GM21390 (cell line): Measurements from ENCODE around the gene HLCS.

Source experiments
- ATAC-seq: cut with Tn5 transposase; IDR thresholded peaks from one replicate; pipeline ENCODE4 v1.9.1; 2021; ENCODE audit not compliant: unreplicated experiment

The HLCS gene

GRCh38 chr21:36706951-36707762, 259.3 kb downstream of the HLCS start:
- no peak for ATAC-seq

DNA sequence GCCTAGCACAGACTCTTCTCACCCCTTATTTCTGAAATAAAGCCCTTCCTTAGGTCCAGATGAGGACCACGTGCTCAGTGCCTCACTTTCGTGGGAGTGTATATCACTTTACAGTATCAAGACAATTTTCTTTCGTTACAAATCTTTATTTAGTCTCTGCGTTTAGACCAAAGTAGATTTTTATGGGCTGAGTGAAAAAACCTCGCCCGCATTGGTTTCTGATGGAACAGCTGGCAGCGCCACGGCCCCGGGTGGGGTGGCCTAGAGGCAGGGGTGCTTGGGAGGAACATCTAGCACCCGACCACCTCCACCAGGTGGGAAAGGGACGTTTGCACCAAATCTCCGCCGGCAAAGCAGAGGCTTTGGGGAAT, 260.0 kb downstream of the HLCS start:
- no peak for ATAC-seq

DNA sequence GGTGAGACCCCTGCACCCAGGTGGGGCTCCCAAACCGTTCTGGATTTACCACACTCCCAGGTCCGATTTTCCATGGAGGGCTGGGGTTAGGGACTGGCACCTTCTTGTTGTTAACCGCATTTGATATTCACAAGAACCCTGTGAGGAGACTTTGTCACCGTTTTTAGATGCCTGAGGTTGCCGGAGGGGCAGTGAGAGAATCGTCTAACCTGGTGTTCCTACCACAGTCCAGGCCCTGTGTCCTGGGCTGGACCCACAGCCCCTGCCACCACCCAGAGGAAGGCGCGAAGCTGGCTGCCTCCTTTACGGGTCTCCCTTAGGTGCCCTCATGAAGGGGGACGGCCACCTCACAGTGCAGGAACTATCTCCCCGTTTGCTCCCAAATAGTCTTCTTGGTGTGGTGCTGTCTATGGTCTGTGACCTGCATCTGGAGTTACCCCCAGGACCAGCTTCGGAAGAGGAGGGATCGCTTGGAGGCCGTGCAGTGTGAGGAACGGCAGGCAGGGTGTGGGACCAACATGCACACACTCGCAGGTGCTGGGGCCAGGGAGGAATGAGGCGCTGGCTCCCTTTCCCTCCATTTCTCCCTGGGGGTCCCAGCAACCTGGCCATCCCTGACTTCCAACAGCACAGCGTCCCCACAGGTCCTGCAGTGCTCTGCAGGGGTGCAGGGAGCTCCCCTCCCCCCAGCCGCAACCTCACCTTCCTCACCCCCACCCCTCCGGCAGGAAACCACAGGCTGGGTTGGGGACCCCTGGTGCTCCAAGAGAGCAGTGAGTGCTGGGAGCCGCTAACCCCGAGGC, 260.6 kb downstream of the HLCS start:
- ATAC-seq: no peak

DNA sequence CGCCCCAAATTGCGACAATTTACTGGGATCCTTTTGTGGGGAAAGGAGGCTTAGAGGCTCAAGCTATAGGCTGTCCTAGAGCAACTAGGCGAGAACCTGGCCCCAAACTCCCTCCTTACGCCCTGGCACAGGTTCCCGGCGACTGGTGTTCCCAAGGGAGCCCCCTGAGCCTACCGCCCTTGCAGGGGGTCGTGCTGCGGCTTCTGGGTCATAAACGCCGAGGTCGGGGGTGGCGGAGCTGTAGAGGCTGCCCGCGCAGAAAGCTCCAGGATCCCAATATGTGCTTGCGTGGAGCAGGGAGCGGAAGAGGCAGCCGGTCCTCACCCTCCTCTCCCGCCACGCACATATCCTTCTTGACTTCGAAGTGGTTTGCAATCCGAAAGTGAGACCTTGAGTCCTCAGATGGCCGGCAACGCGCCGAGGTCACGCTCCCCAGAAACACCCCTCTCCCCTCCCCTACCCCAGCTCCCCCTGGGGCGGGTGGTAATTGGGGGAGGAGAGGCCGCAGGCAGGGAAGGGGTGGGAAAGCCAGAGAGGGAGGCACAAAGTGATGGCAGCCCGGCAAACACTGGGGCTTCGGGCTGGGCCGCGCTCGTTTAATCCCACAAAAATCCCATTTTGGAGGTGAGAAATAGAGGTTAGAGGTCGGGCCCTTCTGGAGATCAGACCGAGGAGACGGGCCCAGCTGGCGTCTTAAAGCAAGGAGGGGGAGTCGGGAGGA, 261.4 kb downstream of the HLCS start:
- ATAC-seq: no peak

DNA sequence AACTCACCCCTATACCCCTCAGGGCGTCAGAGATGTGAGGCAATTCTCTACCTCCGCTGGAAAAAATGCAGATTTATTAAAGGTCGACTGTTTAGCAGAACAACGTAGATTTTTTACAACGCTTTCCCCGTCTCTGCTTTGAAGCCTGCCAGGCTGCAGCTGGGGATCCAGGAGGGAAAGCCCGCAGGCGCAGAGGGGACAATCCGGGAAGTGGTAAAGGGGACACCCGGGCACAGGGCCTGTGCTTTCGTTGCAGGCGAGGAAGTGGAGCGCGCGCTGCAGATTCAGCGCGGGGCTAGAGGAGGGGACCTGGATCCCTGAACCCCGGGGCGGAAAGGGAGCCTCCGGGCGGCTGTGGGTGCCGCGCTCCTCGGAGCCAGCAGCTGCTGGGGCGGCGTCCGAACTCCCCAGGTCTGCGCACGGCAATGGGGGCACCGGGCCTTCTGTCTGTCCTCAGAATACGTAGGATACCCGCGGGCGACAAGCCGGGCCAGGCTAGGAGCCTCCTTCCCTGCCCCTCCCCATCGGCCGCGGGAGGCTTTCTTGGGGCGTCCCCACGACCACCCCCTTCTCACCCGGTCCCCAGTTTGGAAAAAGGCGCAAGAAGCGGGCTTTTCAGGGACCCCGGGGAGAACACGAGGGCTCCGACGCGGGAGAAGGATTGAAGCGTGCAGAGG, 262.1 kb downstream of the HLCS start:
- ATAC-seq: no peak

GRCh38 chr21:36703626-36704280, 262.7 kb downstream of the HLCS start:
- ATAC-seq: no peak

DNA sequence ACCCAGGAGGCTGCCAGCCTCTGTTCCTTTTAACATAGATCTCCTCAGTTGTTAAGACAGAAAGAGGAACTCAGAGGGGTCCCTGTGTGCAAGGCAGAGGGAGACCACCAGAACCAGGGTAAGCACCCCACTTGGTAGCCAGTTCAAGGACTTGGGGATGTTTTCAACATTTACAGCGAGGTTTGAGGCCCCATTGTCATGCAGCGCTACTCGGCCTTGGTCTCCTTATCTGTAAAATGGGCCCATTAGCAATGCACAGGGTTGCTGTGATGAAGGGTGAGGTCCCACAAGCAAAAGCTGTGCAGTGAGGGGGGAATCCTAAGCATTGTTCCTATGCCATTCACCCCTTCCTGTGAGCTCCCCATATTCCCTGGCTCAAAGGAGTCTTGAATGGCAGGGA, 263.3 kb downstream of the HLCS start:
- no peak for ATAC-seq

DNA sequence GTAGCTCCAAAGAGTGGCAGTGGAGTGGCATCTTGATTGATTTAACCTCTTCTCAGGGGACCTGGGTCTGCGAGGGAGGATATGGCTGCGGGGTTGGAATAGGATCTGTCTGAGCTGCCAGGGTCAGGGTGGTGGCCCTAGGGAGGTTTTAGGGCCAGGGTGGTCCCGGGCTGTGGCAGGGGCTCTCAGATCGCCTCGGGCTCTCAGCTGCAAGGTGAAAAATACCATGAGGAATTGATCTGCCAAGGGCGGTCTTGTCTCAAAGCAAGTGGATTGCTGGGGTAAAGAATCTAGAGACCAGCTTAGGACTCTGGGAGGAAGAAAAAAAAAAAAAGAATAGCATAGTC, 263.9 kb downstream of the HLCS start:
- ATAC-seq: no peak

GRCh38 chr21:36701756-36702621, 264.5 kb downstream of the HLCS start:
- ATAC-seq: no peak

DNA sequence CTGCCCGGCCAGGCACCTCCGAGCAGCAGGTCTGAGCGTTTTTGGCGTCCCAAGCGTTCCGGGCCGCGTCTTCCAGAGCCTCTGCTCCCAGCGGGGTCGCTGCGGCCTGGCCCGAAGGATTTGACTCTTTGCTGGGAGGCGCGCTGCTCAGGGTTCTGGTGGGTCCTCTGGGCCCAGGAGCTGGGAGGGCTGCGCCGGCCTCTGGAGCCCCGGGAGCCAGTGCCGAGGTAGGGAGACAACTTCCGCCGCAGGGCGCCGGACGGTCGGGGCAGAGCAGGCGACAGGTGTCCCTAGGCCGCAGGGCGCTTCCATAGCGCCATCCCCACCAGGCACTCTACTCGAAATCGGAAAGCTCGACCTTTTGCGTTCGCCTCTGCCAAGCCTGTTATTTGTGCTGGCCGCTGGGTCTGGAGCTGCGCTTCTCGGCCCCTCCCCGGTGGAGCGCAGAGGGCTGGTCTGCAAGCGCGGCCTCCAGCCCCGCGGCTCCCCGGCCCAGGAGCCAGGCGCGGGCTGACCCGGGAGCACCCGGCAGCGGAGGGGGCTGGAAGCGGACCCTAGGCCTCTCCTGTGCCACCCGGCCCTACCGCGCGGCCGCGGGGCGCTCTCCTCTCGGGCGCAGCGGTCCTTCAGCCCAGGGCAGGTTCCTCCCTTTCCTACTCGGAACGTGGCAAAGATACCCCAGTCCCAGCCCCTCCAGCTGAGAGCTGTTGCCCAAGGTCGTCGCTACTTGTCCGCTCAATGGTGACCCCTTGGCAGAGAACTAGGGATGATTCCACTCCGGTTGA, 265.3 kb downstream of the HLCS start:
- no peak for ATAC-seq
